ENCODE measurements around the gene SCNN1A. TPM values are rescaled to one million over a fixed set of nuclear protein-coding genes. Genes with fewer than 3 reads are reported as not detected.
"Not testable (repeated sequence)": the region's sequence is repeated elsewhere in the genome, so short reads cannot be mapped to it uniquely, and the experiment has no call there.

Gene SCNN1A
- total RNA-seq, 1 donor from 2014 or later = 29.2 TPM

- no peak for TF ChIP-seq CTCF (conservative IDR thresholded peaks at IDR 0.05)
- Mint-ChIP-seq H3K36me3 (peaks cover 8% of the 10 kb centered on the region), H3K4me1 (ENCODE audit: unreplicated experiment) (peaks cover 3% of the 10 kb centered on the region), H3K9me3 (no peaks in the 10 kb centered on the region), H3K4me3 (no peak overlapping the region), H3K27ac (no peak overlapping the region), H3K27me3 (no peaks in the 10 kb centered on the region)
- DNase-seq (ENCODE audit: extremely low spot score, unreplicated experiment) = no peak
Measured at GRCh38 chr12:6351622-6352021, 23.7 kb downstream of the SCNN1A start.

- Mint-ChIP-seq H3K27me3 (no peaks in the 10 kb centered on the region), H3K36me3 (peaks cover 6% of the 10 kb centered on the region), H3K27ac (no peak overlapping the region), H3K4me3 (no peak overlapping the region), H3K9me3 (no peaks in the 10 kb centered on the region), H3K4me1 (ENCODE audit: unreplicated experiment) (peaks cover 11% of the 10 kb centered on the region)
- no peak for TF ChIP-seq CTCF (conservative IDR thresholded peaks at IDR 0.05)
- no peak for DNase-seq (ENCODE audit: extremely low spot score, unreplicated experiment)
Measured at GRCh38 chr12:6347367-6348338, 27.7 kb downstream of the SCNN1A start.

GRCh38 chr12:6346942-6347341 is 28.4 kb downstream of the SCNN1A start:
- Mint-ChIP-seq H3K4me1 (ENCODE audit: unreplicated experiment) (peaks cover 18% of the 10 kb centered on the region), H3K9me3 (no peaks in the 10 kb centered on the region), H3K27ac (no peak overlapping the region), H3K27me3 (no peaks in the 10 kb centered on the region), H3K4me3 (no peak overlapping the region), H3K36me3 (peaks cover 6% of the 10 kb centered on the region)
- no peak for DNase-seq (ENCODE audit: extremely low spot score, unreplicated experiment)
- TF ChIP-seq CTCF (conservative IDR thresholded peaks at IDR 0.05) = no peak

GRCh38 chr12:6346235-6346832 is 29.0 kb downstream of the SCNN1A start:
- H3K27ac Mint-ChIP-seq = peak overlapping the region; percentile 73
- no peak for TF ChIP-seq CTCF (conservative IDR thresholded peaks at IDR 0.05)
- no peaks in the 10 kb centered on the region for H3K27me3 Mint-ChIP-seq
- H3K9me3 Mint-ChIP-seq = no peaks in the 10 kb centered on the region
- H3K4me1 Mint-ChIP-seq (ENCODE audit: unreplicated experiment) = peaks cover 21% of the 10 kb centered on the region
- H3K36me3 Mint-ChIP-seq = peaks cover 6% of the 10 kb centered on the region
- H3K4me3 Mint-ChIP-seq = no peak overlapping the region
- no peak for DNase-seq (ENCODE audit: extremely low spot score, unreplicated experiment)

GRCh38 chr12:6345319-6346091 is 29.9 kb downstream of the SCNN1A start:
- Mint-ChIP-seq H3K9me3 (no peaks in the 10 kb centered on the region), H3K27me3 (no peaks in the 10 kb centered on the region), H3K36me3 (peaks cover 3% of the 10 kb centered on the region), H3K4me1 (ENCODE audit: unreplicated experiment) (peaks cover 21% of the 10 kb centered on the region), H3K27ac (peak overlapping the region; percentile 73), H3K4me3 (no peak overlapping the region)
- DNase-seq (ENCODE audit: extremely low spot score, unreplicated experiment) = no peak
- no peak for TF ChIP-seq CTCF (conservative IDR thresholded peaks at IDR 0.05)

- H3K4me3 Mint-ChIP-seq; H3K27me3 Mint-ChIP-seq; H3K36me3 Mint-ChIP-seq; DNase-seq (ENCODE audit: extremely low spot score, unreplicated experiment); H3K27ac Mint-ChIP-seq; H3K9me3 Mint-ChIP-seq: not testable (repeated sequence)
- H3K4me1 Mint-ChIP-seq (ENCODE audit: unreplicated experiment) = peaks cover 21% of the 10 kb centered on the region
Measured at GRCh38 chr12:6344101-6344660, 31.2 kb downstream of the SCNN1A start.

All from type B pancreatic cell (in vitro differentiated cells).